ENCODE results near the gene CPEB2.

GRCh38 chr4:15025693-15026092 lies 23.4 kb downstream of the CPEB2 start:
- TF ChIP-seq, protein P1, sequence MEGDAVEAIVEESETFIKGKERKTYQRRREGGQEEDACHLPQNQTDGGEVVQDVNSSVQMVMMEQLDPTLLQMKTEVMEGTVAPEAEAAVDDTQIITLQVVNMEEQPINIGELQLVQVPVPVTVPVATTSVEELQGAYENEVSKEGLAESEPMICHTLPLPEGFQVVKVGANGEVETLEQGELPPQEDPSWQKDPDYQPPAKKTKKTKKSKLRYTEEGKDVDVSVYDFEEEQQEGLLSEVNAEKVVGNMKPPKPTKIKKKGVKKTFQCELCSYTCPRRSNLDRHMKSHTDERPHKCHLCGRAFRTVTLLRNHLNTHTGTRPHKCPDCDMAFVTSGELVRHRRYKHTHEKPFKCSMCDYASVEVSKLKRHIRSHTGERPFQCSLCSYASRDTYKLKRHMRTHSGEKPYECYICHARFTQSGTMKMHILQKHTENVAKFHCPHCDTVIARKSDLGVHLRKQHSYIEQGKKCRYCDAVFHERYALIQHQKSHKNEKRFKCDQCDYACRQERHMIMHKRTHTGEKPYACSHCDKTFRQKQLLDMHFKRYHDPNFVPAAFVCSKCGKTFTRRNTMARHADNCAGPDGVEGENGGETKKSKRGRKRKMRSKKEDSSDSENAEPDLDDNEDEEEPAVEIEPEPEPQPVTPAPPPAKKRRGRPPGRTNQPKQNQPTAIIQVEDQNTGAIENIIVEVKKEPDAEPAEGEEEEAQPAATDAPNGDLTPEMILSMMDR (IDR thresholded peaks at IDR 0.05 in 8 of 11, conservative IDR thresholded peaks at IDR 0.05 in 3 of 11): no peak
- TF ChIP-seq POLR2A (IDR thresholded peaks at IDR 0.05) (no peak), POLR2AphosphoS5 (IDR thresholded peaks at IDR 0.05) (no peak)
